CD4-positive, alpha-beta T cell treated with Interleukin-1 beta for 1 hour (primary cell): ENCODE results near the gene CIAPIN1.

Experiments used
- DNase-seq, 2 donors: peaks; one replicate each; pipeline ENCODE4 v3.0.0-alpha.2; 2020 to 2022

Gene CIAPIN1

GRCh38 chr16:57381791-57382534, 65.2 kb downstream of the CIAPIN1 start:
- DNase-seq = no peak

- no peak for DNase-seq
Measured at GRCh38 chr16:57380671-57381462, 66.3 kb downstream of the CIAPIN1 start.

- DNase-seq = no peak
Measured at GRCh38 chr16:57379579-57379978, 67.6 kb downstream of the CIAPIN1 start.
